SK-N-SH (cell line): ENCODE measurements around the gene CSKMT. TPM values are rescaled to one million over a fixed set of nuclear protein-coding genes. Genes with fewer than 3 reads are reported as not detected.
A peak's percentile ranks its signal among the peaks of the same experiment; 100 is the strongest.

Experiments used
- CTCF ChIA-PET: fragments of 300-600, 350-600 bp; formaldehyde crosslinking; extraction: SDS; loops from one replicate; lab custom pipeline; 2021; lab: Yijun Ruan, JAX
- POLR2A ChIA-PET: fragments of 350-600 bp; sonication (Branson Sonifier 250); formaldehyde crosslinking; extraction: SDS; loops from one replicate; lab custom pipeline; 2020; ENCODE audit warnings: antibody characterized with exemption, inconsistent platforms; lab: Yijun Ruan, JAX
- DNase-seq: peaks from one replicate; pipeline ENCODE4 v3.0.0; 2012
- H2AFZ ChIP-seq: fragments of 200-600 bp; sonication (generic); 2 replicates; pipeline ENCODE4 v1.8.1; 2016; ENCODE audit warnings: antibody characterized with exemption, mild to moderate bottlenecking, low read depth
- H3F3A ChIP-seq: fragments of 200-600 bp; sonication (generic); replicated peaks from 2 replicates; pipeline ENCODE3; 2016; ENCODE audit warnings: antibody characterized with exemption, mild to moderate bottlenecking; ENCODE audit not compliant: insufficient read depth
- H3K27ac ChIP-seq, 2 experiments: fragments of 200-500 bp in 1 of 2; fragments of 200-600 bp in 1 of 2; sonication (Bioruptor generic) in 1 of 2; sonication (generic), shearing (Covaris generic) in 1 of 2; 2 replicates each; pipeline versions ENCODE4 v1.5.1 to v1.6.1; 2014 to 2016; ENCODE audit warnings: low read depth in 2 of 2, inconsistent platforms in 1 of 2, low read length in 1 of 2, mild to moderate bottlenecking in 1 of 2, mixed read lengths in 1 of 2
- H3K27me3 ChIP-seq: fragments of 200-600 bp; sonication (generic), shearing (Covaris generic); 2 replicates; pipeline ENCODE4 v1.6.1; 2016; ENCODE audit warnings: mixed run types; ENCODE audit not compliant: insufficient read depth
- H3K36me3 ChIP-seq, 2 experiments: fragments of 200-500 bp in 1 of 2; fragments of 200-600 bp in 1 of 2; sonication (Bioruptor generic) in 1 of 2; sonication (generic) in 1 of 2; replicated peaks in 1 of 2; 2 replicates each; pipeline versions ENCODE3 to v1.5.1; 2014 to 2016; ENCODE audit warnings: low read length in 1 of 2, mild to moderate bottlenecking in 1 of 2; ENCODE audit not compliant: insufficient read depth in 2 of 2, control insufficient read depth in 1 of 2
- H3K4me1 ChIP-seq, 2 experiments: fragments of 200-500 bp in 1 of 2; fragments of 200-600 bp in 1 of 2; sonication (Bioruptor generic) in 1 of 2; sonication (generic), shearing (Covaris generic) in 1 of 2; 2 replicates each; pipeline versions ENCODE4 v1.5.1 to v1.6.1; 2014 to 2016; ENCODE audit warnings: low read depth in 1 of 2, low read length in 1 of 2, mixed run types in 1 of 2; ENCODE audit not compliant: insufficient read depth in 2 of 2, control insufficient read depth in 1 of 2
- H3K4me2 ChIP-seq: fragments of 200-600 bp; sonication (generic), shearing (Covaris generic); 2 replicates; pipeline ENCODE4 v1.6.1; 2017; ENCODE audit warnings: mixed run types
- H3K4me3 ChIP-seq, 2 experiments: fragments of 200-500 bp in 1 of 2; fragments of 200-600 bp in 1 of 2; sonication (Bioruptor generic) in 1 of 2; sonication (generic), shearing (Covaris generic) in 1 of 2; 2 replicates each; pipeline versions ENCODE4 v1.5.1 to v1.8.1; 2014 to 2016; ENCODE audit warnings: low read depth in 2 of 2, inconsistent platforms in 1 of 2, low read length in 1 of 2, mild to moderate bottlenecking in 1 of 2, mixed read lengths in 1 of 2, moderate library complexity in 1 of 2
- H3K79me2 ChIP-seq: fragments of 200-600 bp; sonication (generic); 2 replicates; pipeline ENCODE4 v1.8.1; 2017; ENCODE audit warnings: mild to moderate bottlenecking; ENCODE audit not compliant: insufficient read depth
- H3K9ac ChIP-seq: fragments of 200-600 bp; sonication (generic); 2 replicates; pipeline ENCODE4 v1.6.1; 2017; ENCODE audit warnings: mixed run types
- H3K9me2 ChIP-seq: fragments of 200-600 bp; sonication (generic); 2 replicates; pipeline ENCODE4 v1.6.1; 2017; ENCODE audit warnings: mixed run types
- H3K9me3 ChIP-seq: fragments of 200-600 bp; sonication (generic); 2 replicates; pipeline ENCODE4 v1.6.1; 2017; ENCODE audit warnings: mixed run types, mild to moderate bottlenecking, moderate library complexity
- H4K20me1 ChIP-seq: fragments of 200-600 bp; sonication (generic); 2 replicates; pipeline ENCODE4 v1.6.1; 2017; ENCODE audit warnings: mild to moderate bottlenecking, mixed run types; ENCODE audit not compliant: insufficient read depth
- EP300 ChIP-seq, 2 experiments: IDR thresholded peaks; 2 replicates each; pipeline versions ENCODE4 v1.4.0 to v1.6.1; 2012; ENCODE audit warnings: borderline replicate concordance in 1 of 2, low read depth in 1 of 2, low read length in 1 of 2
- EZH2phosphoT487 ChIP-seq: fragments of 200-600 bp; sonication (generic); IDR thresholded peaks from 2 replicates; pipeline ENCODE4 v1.6.1; 2017; ENCODE audit warnings: low read depth, mixed run types, mild to moderate bottlenecking, antibody characterized with exemption, moderate library complexity, borderline replicate concordance
- FOSL2 ChIP-seq: IDR thresholded peaks from 2 replicates; pipeline ENCODE4 v1.4.0; 2012; ENCODE audit warnings: low read depth, mild to moderate bottlenecking, moderate library complexity, borderline replicate concordance
- GATA2 ChIP-seq: sonication (generic); formaldehyde crosslinking; IDR thresholded peaks from 2 replicates; pipeline ENCODE4 v1.5.0; 2020; ENCODE audit warnings: mild to moderate bottlenecking, missing genetic modification reagents
- IRF3 ChIP-seq: fragments of 150-350 bp; IDR thresholded peaks from 2 replicates; pipeline ENCODE4 v1.6.1; 2016; ENCODE audit warnings: mild to moderate bottlenecking, low read depth, low read length
- JUND ChIP-seq: IDR thresholded peaks from 2 replicates; pipeline ENCODE4 v1.4.0; 2012
- MAX ChIP-seq: IDR thresholded peaks from 2 replicates; pipeline ENCODE4 v1.4.0; 2012; ENCODE audit warnings: low read depth
- MXI1 ChIP-seq: IDR thresholded peaks from 2 replicates; pipeline ENCODE4 v1.6.1; 2012; ENCODE audit warnings: mild to moderate bottlenecking, low read depth, low read length, improper control_type of control experiment
- PBX3 ChIP-seq: IDR thresholded peaks from 2 replicates; pipeline ENCODE4; 2012
- RCOR1 ChIP-seq: fragments of 150-350 bp; IDR thresholded peaks from 2 replicates; pipeline ENCODE4 v1.6.1; 2017; ENCODE audit warnings: antibody characterized with exemption, low read length
- TEAD4 ChIP-seq: IDR thresholded peaks from 2 replicates; pipeline ENCODE4 v1.4.0; 2012; ENCODE audit warnings: mild to moderate bottlenecking, borderline replicate concordance; ENCODE audit not compliant: insufficient read depth
- WGBS: methylation state at CpG from one replicate; pipeline ENCODE4 v1.1.6; 2017; ENCODE audit warnings: low lambda C conversion rate; 5-methylcytosine and 5-hydroxymethylcytosine counted together
- polyA plus RNA-seq, 3 experiments: library from polyadenylated mRNA; depleted of rRNA; stranded (reverse); fragments of >200 nt; gene quantifications; 2 replicates each; pipeline ENCODE4 v1.2.3, GENCODE V29; 2012
- TF ChIP-seq, protein P1 (sequence below): fragments of 200-600 bp; sonication (generic); IDR thresholded peaks from 2 replicates; pipeline ENCODE4 v1.6.1; 2017; ENCODE audit warnings: antibody characterized with exemption, mild to moderate bottlenecking, moderate library complexity
- TF ChIP-seq, protein P2 (sequence below): IDR thresholded peaks from 2 replicates; pipeline ENCODE4 v1.4.0; 2012; ENCODE audit warnings: low read depth, borderline replicate concordance
- TF ChIP-seq, protein P3 (sequence below): IDR thresholded peaks from 2 replicates; pipeline ENCODE4 v1.6.1; 2012; ENCODE audit warnings: mild to moderate bottlenecking, low read depth, low read length, moderate library complexity

The CSKMT gene
- polyA plus RNA-seq, 1 of the 3 experiments (the other 2 are of a cell fraction): 11.1 TPM

GRCh38 chr11:62669420-62670161 is 4.5 kb downstream of the CSKMT start:
- WGBS: 76% methylated on average over 4 of the region's 4 CpGs
- Histone ChIP-seq H3K4me1 (peaks cover 25 to 29% of the 10 kb centered on the region in 2 experiments; a peak in 3 of 4 replicates), H3K9ac (no peak overlapping the region), H4K20me1 (no peaks in the 10 kb centered on the region), H3F3A (peaks cover 43% of the 10 kb centered on the region), H3K36me3 (peaks cover 12 to 20% of the 10 kb centered on the region in 2 experiments), H3K79me2 (peaks cover 76% of the 10 kb centered on the region), H3K9me2 (no peaks in the 10 kb centered on the region), H3K4me2 (no peak overlapping the region), H3K4me3 (no peak overlapping the region), H2AFZ (no peak overlapping the region), H3K9me3 (no peaks in the 10 kb centered on the region)
- ChIA-PET CTCF (interaction anchor here (1.5 to 1.9 kb wide), 3 partner anchors 11 to 25 kb away, joined by 3 to 8 read pairs (median 4); no protein-coding TSS in a partner anchor), POLR2A (no interaction called here)
- TF ChIP-seq, protein P1, sequence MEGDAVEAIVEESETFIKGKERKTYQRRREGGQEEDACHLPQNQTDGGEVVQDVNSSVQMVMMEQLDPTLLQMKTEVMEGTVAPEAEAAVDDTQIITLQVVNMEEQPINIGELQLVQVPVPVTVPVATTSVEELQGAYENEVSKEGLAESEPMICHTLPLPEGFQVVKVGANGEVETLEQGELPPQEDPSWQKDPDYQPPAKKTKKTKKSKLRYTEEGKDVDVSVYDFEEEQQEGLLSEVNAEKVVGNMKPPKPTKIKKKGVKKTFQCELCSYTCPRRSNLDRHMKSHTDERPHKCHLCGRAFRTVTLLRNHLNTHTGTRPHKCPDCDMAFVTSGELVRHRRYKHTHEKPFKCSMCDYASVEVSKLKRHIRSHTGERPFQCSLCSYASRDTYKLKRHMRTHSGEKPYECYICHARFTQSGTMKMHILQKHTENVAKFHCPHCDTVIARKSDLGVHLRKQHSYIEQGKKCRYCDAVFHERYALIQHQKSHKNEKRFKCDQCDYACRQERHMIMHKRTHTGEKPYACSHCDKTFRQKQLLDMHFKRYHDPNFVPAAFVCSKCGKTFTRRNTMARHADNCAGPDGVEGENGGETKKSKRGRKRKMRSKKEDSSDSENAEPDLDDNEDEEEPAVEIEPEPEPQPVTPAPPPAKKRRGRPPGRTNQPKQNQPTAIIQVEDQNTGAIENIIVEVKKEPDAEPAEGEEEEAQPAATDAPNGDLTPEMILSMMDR: no peak
- TF ChIP-seq, protein P2, sequence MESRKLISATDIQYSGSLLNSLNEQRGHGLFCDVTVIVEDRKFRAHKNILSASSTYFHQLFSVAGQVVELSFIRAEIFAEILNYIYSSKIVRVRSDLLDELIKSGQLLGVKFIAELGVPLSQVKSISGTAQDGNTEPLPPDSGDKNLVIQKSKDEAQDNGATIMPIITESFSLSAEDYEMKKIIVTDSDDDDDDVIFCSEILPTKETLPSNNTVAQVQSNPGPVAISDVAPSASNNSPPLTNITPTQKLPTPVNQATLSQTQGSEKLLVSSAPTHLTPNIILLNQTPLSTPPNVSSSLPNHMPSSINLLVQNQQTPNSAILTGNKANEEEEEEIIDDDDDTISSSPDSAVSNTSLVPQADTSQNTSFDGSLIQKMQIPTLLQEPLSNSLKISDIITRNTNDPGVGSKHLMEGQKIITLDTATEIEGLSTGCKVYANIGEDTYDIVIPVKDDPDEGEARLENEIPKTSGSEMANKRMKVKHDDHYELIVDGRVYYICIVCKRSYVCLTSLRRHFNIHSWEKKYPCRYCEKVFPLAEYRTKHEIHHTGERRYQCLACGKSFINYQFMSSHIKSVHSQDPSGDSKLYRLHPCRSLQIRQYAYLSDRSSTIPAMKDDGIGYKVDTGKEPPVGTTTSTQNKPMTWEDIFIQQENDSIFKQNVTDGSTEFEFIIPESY: no peak
- TF ChIP-seq PBX3 (no peak), EP300 (IDR thresholded peaks at IDR 0.05; ENCODE audit: borderline replicate concordance in 1 of 2, low read depth in 1 of 2, low read length in 1 of 2) (no peak), JUND (no peak), FOSL2 (no peak), MAX (no peak), RCOR1 (no peak), GATA2 (CRISPR knock-in tag) (no peak), EZH2phosphoT487 (no peak), MXI1 (no peak), IRF3 (no peak), TEAD4 (no peak)
- TF ChIP-seq, protein P3, sequence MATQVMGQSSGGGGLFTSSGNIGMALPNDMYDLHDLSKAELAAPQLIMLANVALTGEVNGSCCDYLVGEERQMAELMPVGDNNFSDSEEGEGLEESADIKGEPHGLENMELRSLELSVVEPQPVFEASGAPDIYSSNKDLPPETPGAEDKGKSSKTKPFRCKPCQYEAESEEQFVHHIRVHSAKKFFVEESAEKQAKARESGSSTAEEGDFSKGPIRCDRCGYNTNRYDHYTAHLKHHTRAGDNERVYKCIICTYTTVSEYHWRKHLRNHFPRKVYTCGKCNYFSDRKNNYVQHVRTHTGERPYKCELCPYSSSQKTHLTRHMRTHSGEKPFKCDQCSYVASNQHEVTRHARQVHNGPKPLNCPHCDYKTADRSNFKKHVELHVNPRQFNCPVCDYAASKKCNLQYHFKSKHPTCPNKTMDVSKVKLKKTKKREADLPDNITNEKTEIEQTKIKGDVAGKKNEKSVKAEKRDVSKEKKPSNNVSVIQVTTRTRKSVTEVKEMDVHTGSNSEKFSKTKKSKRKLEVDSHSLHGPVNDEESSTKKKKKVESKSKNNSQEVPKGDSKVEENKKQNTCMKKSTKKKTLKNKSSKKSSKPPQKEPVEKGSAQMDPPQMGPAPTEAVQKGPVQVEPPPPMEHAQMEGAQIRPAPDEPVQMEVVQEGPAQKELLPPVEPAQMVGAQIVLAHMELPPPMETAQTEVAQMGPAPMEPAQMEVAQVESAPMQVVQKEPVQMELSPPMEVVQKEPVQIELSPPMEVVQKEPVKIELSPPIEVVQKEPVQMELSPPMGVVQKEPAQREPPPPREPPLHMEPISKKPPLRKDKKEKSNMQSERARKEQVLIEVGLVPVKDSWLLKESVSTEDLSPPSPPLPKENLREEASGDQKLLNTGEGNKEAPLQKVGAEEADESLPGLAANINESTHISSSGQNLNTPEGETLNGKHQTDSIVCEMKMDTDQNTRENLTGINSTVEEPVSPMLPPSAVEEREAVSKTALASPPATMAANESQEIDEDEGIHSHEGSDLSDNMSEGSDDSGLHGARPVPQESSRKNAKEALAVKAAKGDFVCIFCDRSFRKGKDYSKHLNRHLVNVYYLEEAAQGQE: no peak
- TF ChIP-seq, all 33 proteins: peak for 0
- H3K27me3 ChIP-seq: no peaks in the 10 kb centered on the region
- DNase-seq: no peak
- H3K27ac ChIP-seq: peak overlapping the region; percentile 28 to 80; a peak in 2 of 4 replicates
